Stromal cell of bone marrow (primary cell): ENCODE measurements around the gene MAGEH1.
A peak's percentile ranks its signal among the peaks of the same experiment; 100 is the strongest.
"Not testable (repeated sequence)": the region's sequence is repeated elsewhere in the genome, so short reads cannot be mapped to it uniquely, and the experiment has no call there.

Experiments used
- DNase-seq: peaks from one replicate; pipeline ENCODE4 v3.0.0-alpha.2; 2012; ENCODE audit warnings: low read depth

The MAGEH1 gene

GRCh38 chrX:55451990-55452832 lies at the start of gene MAGEH1:
Gene MAGEH1, plus strand, starts transcription at chrX:55452127. Its CDS starts 248 bp downstream, at chrX:55452375.
- peak; percentile 65 for DNase-seq

GRCh38 chrX:55427079-55427478 lies 24.8 kb upstream of the MAGEH1 start:
- not testable (repeated sequence) for DNase-seq

- not testable (repeated sequence) for DNase-seq
These were observed 8.5 kb upstream of the MAGEH1 start for GRCh38 chrX:55443468-55443867.

- no peak for DNase-seq
These were observed 1.7 kb upstream of the MAGEH1 start for GRCh38 chrX:55450259-55450658.

- no peak for DNase-seq
These were observed 786 bp upstream of the MAGEH1 start for GRCh38 chrX:55451141-55451540.

GRCh38 chrX:55451626-55451989 lies 319 bp upstream of the MAGEH1 start:
- DNase-seq, result no peak

- DNase-seq, result no peak
These were observed 852 bp downstream of the MAGEH1 start for GRCh38 chrX:55452833-55453124.

- DNase-seq, result not testable (repeated sequence)
These were observed 3.8 kb downstream of the MAGEH1 start for GRCh38 chrX:55455708-55456107.

GRCh38 chrX:55459426-55459825 lies 7.5 kb downstream of the MAGEH1 start:
- not testable (repeated sequence) for DNase-seq

- not testable (repeated sequence) for DNase-seq
These were observed 8.0 kb downstream of the MAGEH1 start for GRCh38 chrX:55459926-55460325.

- DNase-seq, result not testable (repeated sequence)
These were observed 12.1 kb downstream of the MAGEH1 start for GRCh38 chrX:55464050-55464449.

GRCh38 chrX:55465108-55465507 lies 13.2 kb downstream of the MAGEH1 start:
- DNase-seq, result not testable (repeated sequence)

GRCh38 chrX:55465791-55466190 lies 13.9 kb downstream of the MAGEH1 start:
- DNase-seq, result not testable (repeated sequence)

- not testable (repeated sequence) for DNase-seq
These were observed 28.0 kb downstream of the MAGEH1 start for GRCh38 chrX:55479956-55480355.

GRCh38 chrX:55480390-55481062 lies 28.6 kb downstream of the MAGEH1 start:
- DNase-seq, result no peak

GRCh38 chrX:55484948-55485347 lies 33.0 kb downstream of the MAGEH1 start:
- no peak for DNase-seq

- no peak for DNase-seq
These were observed 34.8 kb downstream of the MAGEH1 start for GRCh38 chrX:55486736-55487135.

GRCh38 chrX:55487143-55487542 lies 35.2 kb downstream of the MAGEH1 start:
- no peak for DNase-seq

GRCh38 chrX:55488006-55488592 lies 36.2 kb downstream of the MAGEH1 start:
- no peak for DNase-seq

GRCh38 chrX:55488593-55489313 lies 36.8 kb downstream of the MAGEH1 start:
- DNase-seq, result peak; percentile 54

- DNase-seq, result peak; percentile 19
These were observed 37.5 kb downstream of the MAGEH1 start, which contains the start of gene USP51 for GRCh38 chrX:55489314-55490009. Gene USP51, minus strand, starts transcription at chrX:55489848. Its CDS starts 909 bp downstream, at chrX:55488939.

GRCh38 chrX:55490121-55490520 lies 38.2 kb downstream of the MAGEH1 start:
- no peak for DNase-seq
